Measurements from ENCODE around the gene DNAJC8. TPM values are rescaled to one million over a fixed set of nuclear protein-coding genes. Genes with fewer than 3 reads are reported as not detected.

DNAJC8 gene
- total RNA-seq, 1 donor from 2014 or later = 90.2 TPM

GRCh38 chr1:28160782-28161266 lies 72.0 kb downstream of the DNAJC8 start:
- H3K36me3 Mint-ChIP-seq = no peaks in the 10 kb centered on the region
- no peak overlapping the region for H3K27ac Mint-ChIP-seq

GRCh38 chr1:28159680-28160079 lies 73.1 kb downstream of the DNAJC8 start:
- Mint-ChIP-seq H3K36me3 (no peaks in the 10 kb centered on the region), H3K4me1 (ENCODE audit: unreplicated experiment) (no peaks in the 10 kb centered on the region), H3K9me3 (no peaks in the 10 kb centered on the region), H3K27ac (no peak overlapping the region), H3K4me3 (no peak overlapping the region), H3K27me3 (no peaks in the 10 kb centered on the region)
- TF ChIP-seq CTCF (conservative IDR thresholded peaks at IDR 0.05) = no peak
- no peak for DNase-seq (ENCODE audit: extremely low spot score, unreplicated experiment)

More at GRCh38 chr1:28160782-28161266, 72.0 kb downstream of the DNAJC8 start:
- Mint-ChIP-seq H3K9me3 (no peaks in the 10 kb centered on the region), H3K4me3 (no peak overlapping the region), H3K4me1 (ENCODE audit: unreplicated experiment) (no peaks in the 10 kb centered on the region), H3K27me3 (no peaks in the 10 kb centered on the region)
- no peak for TF ChIP-seq CTCF (conservative IDR thresholded peaks at IDR 0.05)
- no peak for DNase-seq (ENCODE audit: extremely low spot score, unreplicated experiment)

GRCh38 chr1:28159243-28159642 lies 73.6 kb downstream of the DNAJC8 start:
- Mint-ChIP-seq H3K27ac (no peak overlapping the region), H3K36me3 (no peaks in the 10 kb centered on the region), H3K9me3 (no peaks in the 10 kb centered on the region), H3K27me3 (no peaks in the 10 kb centered on the region), H3K4me3 (no peak overlapping the region), H3K4me1 (ENCODE audit: unreplicated experiment) (no peaks in the 10 kb centered on the region)
- no peak for DNase-seq (ENCODE audit: extremely low spot score, unreplicated experiment)
- no peak for TF ChIP-seq CTCF (conservative IDR thresholded peaks at IDR 0.05)

- DNase-seq (ENCODE audit: extremely low spot score, unreplicated experiment) = no peak
- Mint-ChIP-seq H3K27ac (no peak overlapping the region), H3K4me3 (no peak overlapping the region), H3K27me3 (no peaks in the 10 kb centered on the region), H3K9me3 (no peaks in the 10 kb centered on the region), H3K4me1 (ENCODE audit: unreplicated experiment) (no peaks in the 10 kb centered on the region), H3K36me3 (no peaks in the 10 kb centered on the region)
- no peak for TF ChIP-seq CTCF (conservative IDR thresholded peaks at IDR 0.05)
Observed at GRCh38 chr1:28157894-28158293, 74.9 kb downstream of the DNAJC8 start.

- H3K9me3 Mint-ChIP-seq = no peaks in the 10 kb centered on the region
- DNase-seq (ENCODE audit: extremely low spot score, unreplicated experiment) = no peak
- no peaks in the 10 kb centered on the region for H3K4me1 Mint-ChIP-seq (ENCODE audit: unreplicated experiment)
- no peak overlapping the region for H3K4me3 Mint-ChIP-seq
- H3K27ac Mint-ChIP-seq = no peak overlapping the region
- TF ChIP-seq CTCF (conservative IDR thresholded peaks at IDR 0.05) = no peak
- no peaks in the 10 kb centered on the region for H3K27me3 Mint-ChIP-seq
- H3K36me3 Mint-ChIP-seq = no peaks in the 10 kb centered on the region
Observed at GRCh38 chr1:28156821-28157220, 76.0 kb downstream of the DNAJC8 start.

- no peak overlapping the region for H3K27ac Mint-ChIP-seq
- H3K9me3 Mint-ChIP-seq = no peaks in the 10 kb centered on the region
- no peaks in the 10 kb centered on the region for H3K4me1 Mint-ChIP-seq (ENCODE audit: unreplicated experiment)
Observed at GRCh38 chr1:28155628-28156027, 77.2 kb downstream of the DNAJC8 start.

More at GRCh38 chr1:28155628-28156027, 77.2 kb downstream of the DNAJC8 start:
- H3K4me3 Mint-ChIP-seq = no peak overlapping the region
- H3K27me3 Mint-ChIP-seq = no peaks in the 10 kb centered on the region
- no peak for TF ChIP-seq CTCF (conservative IDR thresholded peaks at IDR 0.05)
- DNase-seq (ENCODE audit: extremely low spot score, unreplicated experiment) = no peak
- H3K36me3 Mint-ChIP-seq = no peaks in the 10 kb centered on the region

All from type B pancreatic cell (in vitro differentiated cells).